ENCODE results near the gene TFCP2L1.

TFCP2L1 gene

GRCh38 chr2:121170577-121170976 lies 114.4 kb downstream of the TFCP2L1 start:
- no peak for DNase-seq

- DNase-seq, result no peak
Observed at GRCh38 chr2:121167411-121167810, 117.6 kb downstream of the TFCP2L1 start.
